ENCODE results near the gene PCDHGB7.

DNA sequence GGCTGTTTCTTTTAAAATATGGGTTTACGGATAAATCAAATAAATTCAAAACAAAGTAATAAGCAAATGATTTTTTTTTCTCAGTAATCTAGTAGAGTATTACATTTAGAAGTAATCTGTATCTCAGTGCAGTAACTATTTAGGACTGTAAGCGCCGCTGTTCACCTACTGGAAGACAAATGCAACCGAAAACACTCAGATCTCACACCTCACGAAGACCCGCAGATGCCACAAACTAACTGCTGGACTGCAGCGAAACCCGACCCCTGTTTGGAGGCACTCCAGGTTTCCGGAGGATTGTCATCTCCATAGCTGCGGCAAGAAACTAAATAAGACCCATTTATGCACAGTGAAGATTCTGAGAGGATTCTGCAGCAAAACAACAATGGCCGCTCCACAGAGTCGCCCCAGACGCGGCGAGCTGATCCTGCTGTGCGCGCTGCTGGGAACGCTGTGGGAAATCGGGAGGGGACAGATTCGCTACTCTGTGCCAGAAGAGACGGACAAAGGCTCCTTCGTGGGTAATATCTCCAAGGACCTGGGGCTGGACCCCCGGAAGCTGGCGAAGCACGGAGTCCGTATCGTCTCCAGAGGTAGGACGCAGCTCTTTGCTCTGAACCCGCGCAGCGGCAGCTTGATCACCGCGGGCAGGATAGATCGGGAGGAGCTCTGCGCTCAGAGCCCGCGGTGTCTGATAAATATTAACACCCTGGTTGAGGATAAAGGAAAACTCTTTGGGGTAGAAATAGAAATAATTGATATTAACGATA is 24.9 kb upstream of the PCDHGB7 start, which contains the start of gene PCDHGA8:
- TF ChIP-seq EZH2phosphoT487 (IDR thresholded peaks at IDR 0.05; ENCODE audit: borderline replicate concordance) (no peak), SP1 (IDR thresholded peaks at IDR 0.05; ENCODE audit: low read depth) (no peak), ZNF274 (IDR thresholded peaks at IDR 0.05; ENCODE audit: low read depth, low read length) (no peak), ZFX (IDR thresholded peaks at IDR 0.05) (no peak), POLR2A (IDR thresholded peaks at IDR 0.05; ENCODE audit: borderline replicate concordance, extremely low read depth, insufficient read depth, insufficient read length) (no peak), EZH2 (IDR thresholded peaks at IDR 0.05) (no peak), RAD21 (IDR thresholded peaks at IDR 0.05; ENCODE audit: low read depth) (peak; percentile 57), SIN3A (IDR thresholded peaks at IDR 0.05; ENCODE audit: low read depth) (no peak)
- TF ChIP-seq, protein P1, sequence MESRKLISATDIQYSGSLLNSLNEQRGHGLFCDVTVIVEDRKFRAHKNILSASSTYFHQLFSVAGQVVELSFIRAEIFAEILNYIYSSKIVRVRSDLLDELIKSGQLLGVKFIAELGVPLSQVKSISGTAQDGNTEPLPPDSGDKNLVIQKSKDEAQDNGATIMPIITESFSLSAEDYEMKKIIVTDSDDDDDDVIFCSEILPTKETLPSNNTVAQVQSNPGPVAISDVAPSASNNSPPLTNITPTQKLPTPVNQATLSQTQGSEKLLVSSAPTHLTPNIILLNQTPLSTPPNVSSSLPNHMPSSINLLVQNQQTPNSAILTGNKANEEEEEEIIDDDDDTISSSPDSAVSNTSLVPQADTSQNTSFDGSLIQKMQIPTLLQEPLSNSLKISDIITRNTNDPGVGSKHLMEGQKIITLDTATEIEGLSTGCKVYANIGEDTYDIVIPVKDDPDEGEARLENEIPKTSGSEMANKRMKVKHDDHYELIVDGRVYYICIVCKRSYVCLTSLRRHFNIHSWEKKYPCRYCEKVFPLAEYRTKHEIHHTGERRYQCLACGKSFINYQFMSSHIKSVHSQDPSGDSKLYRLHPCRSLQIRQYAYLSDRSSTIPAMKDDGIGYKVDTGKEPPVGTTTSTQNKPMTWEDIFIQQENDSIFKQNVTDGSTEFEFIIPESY (IDR thresholded peaks at IDR 0.05; ENCODE audit: extremely low read depth, insufficient replicate concordance, low read length), result no peak
- TF ChIP-seq, protein P2, sequence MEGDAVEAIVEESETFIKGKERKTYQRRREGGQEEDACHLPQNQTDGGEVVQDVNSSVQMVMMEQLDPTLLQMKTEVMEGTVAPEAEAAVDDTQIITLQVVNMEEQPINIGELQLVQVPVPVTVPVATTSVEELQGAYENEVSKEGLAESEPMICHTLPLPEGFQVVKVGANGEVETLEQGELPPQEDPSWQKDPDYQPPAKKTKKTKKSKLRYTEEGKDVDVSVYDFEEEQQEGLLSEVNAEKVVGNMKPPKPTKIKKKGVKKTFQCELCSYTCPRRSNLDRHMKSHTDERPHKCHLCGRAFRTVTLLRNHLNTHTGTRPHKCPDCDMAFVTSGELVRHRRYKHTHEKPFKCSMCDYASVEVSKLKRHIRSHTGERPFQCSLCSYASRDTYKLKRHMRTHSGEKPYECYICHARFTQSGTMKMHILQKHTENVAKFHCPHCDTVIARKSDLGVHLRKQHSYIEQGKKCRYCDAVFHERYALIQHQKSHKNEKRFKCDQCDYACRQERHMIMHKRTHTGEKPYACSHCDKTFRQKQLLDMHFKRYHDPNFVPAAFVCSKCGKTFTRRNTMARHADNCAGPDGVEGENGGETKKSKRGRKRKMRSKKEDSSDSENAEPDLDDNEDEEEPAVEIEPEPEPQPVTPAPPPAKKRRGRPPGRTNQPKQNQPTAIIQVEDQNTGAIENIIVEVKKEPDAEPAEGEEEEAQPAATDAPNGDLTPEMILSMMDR (IDR thresholded peaks at IDR 0.05 in 2 of 3, conservative IDR thresholded peaks at IDR 0.05 in 1 of 3; ENCODE audit: borderline replicate concordance in 1 of 3, insufficient read depth in 1 of 3, low read depth in 2 of 3, low read length in 2 of 3), result peak; percentile 33 to 53 (median 52); a peak in 4 of 6 replicates
- TF ChIP-seq, protein P3, sequence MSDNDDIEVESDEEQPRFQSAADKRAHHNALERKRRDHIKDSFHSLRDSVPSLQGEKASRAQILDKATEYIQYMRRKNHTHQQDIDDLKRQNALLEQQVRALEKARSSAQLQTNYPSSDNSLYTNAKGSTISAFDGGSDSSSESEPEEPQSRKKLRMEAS (IDR thresholded peaks at IDR 0.05), result peak; percentile 81
